OCI-LY1 (cell line): ENCODE data around the gene SCN5A.

Experiments
- H2AFZ ChIP-seq: fragments of 200-600 bp; sonication (generic), shearing (Covaris generic); 2 replicates; pipeline ENCODE4 v1.6.0; 2014; ENCODE audit warnings: antibody characterized with exemption, mild to moderate bottlenecking, low read length
- H3F3A ChIP-seq: fragments of 200-600 bp; sonication (generic), shearing (Covaris generic); 2 replicates; pipeline ENCODE4 v1.6.0; 2014; ENCODE audit warnings: mild to moderate bottlenecking, antibody characterized with exemption, low read length, moderate library complexity; ENCODE audit not compliant: insufficient read depth
- H3K27ac ChIP-seq: fragments of 200-600 bp; sonication (generic); 2 replicates; pipeline ENCODE4 v1.5.1; 2014; ENCODE audit warnings: low read length, mixed run types, mild to moderate bottlenecking, low read depth; ENCODE audit not compliant: poor library complexity, severe bottlenecking
- H3K27me3 ChIP-seq: fragments of 200-600 bp; sonication (generic); 2 replicates; pipeline ENCODE4 v1.6.0; 2014; ENCODE audit warnings: antibody characterized with exemption, mild to moderate bottlenecking, low read length, moderate library complexity; ENCODE audit not compliant: insufficient read depth
- H3K36me3 ChIP-seq: fragments of 200-600 bp; sonication (generic); 2 replicates; pipeline ENCODE4 v1.6.1; 2014; ENCODE audit warnings: mild to moderate bottlenecking, antibody characterized with exemption, low read length, moderate library complexity, mixed read lengths; ENCODE audit not compliant: insufficient read depth
- H3K4me1 ChIP-seq: fragments of 200-600 bp; sonication (generic); 2 replicates; pipeline ENCODE4 v1.5.1; 2014; ENCODE audit warnings: mild to moderate bottlenecking, low read length, moderate library complexity; ENCODE audit not compliant: insufficient read depth, severe bottlenecking
- H3K4me2 ChIP-seq: fragments of 200-600 bp; sonication (generic), shearing (Covaris generic); 2 replicates; pipeline ENCODE4 v1.6.1; 2014; ENCODE audit warnings: low read length
- H3K4me3 ChIP-seq: fragments of 200-600 bp; sonication (generic); 2 replicates; pipeline ENCODE4 v1.5.1; 2014; ENCODE audit warnings: low read length, low read depth, mild to moderate bottlenecking, mixed read lengths; ENCODE audit not compliant: poor library complexity, severe bottlenecking
- H3K79me2 ChIP-seq: fragments of 200-600 bp; shearing (Covaris generic); 2 replicates; pipeline ENCODE4 v1.6.1; 2016; ENCODE audit warnings: mixed run types, low read length, mixed read lengths; ENCODE audit not compliant: insufficient read depth
- H3K9ac ChIP-seq: fragments of 200-600 bp; sonication (generic), shearing (Covaris generic); 2 replicates; pipeline ENCODE4 v1.6.1; 2014; ENCODE audit warnings: mild to moderate bottlenecking, low read length, mixed read lengths
- H3K9me2 ChIP-seq: fragments of 200-600 bp; sonication (generic), shearing (Covaris generic); 2 replicates; pipeline ENCODE4 v1.6.1; 2014; ENCODE audit warnings: low read depth, mild to moderate bottlenecking, low read length, mixed read lengths
- H3K9me3 ChIP-seq: fragments of 200-600 bp; shearing (Covaris generic); 2 replicates; pipeline ENCODE4 v1.6.1; 2014; ENCODE audit warnings: low read length, mixed read lengths
- H4K20me1 ChIP-seq: fragments of 200-600 bp; sonication (generic), shearing (Covaris generic); 2 replicates; pipeline ENCODE4 v1.6.0; 2016; ENCODE audit warnings: mild to moderate bottlenecking, low read length; ENCODE audit not compliant: insufficient read depth
- CTCF ChIP-seq: fragments of 200-600 bp; sonication (generic), shearing (Covaris generic); IDR thresholded peaks from 2 replicates; pipeline ENCODE4 v1.5.1; 2017; ENCODE audit warnings: mild to moderate bottlenecking, antibody characterized with exemption, low read length, moderate library complexity, mixed read lengths
- EZH2 ChIP-seq: fragments of 200-600 bp; sonication (generic), shearing (Covaris generic); IDR thresholded peaks from 2 replicates; pipeline ENCODE4 v1.8.0; 2017; ENCODE audit warnings: borderline replicate concordance, mixed run types, mild to moderate bottlenecking, antibody characterized with exemption, low read length, moderate library complexity, mixed read lengths

The SCN5A gene

GRCh38 chr3:38538773-38539353, 110.6 kb downstream of the SCN5A start:
- TF ChIP-seq EZH2, result no peak
- no peak for TF ChIP-seq CTCF
- H3K4me2 ChIP-seq, result no peak overlapping the region
- H3K9me3 ChIP-seq, result no peaks in the 10 kb centered on the region
- H3K9me2 ChIP-seq, result no peaks in the 10 kb centered on the region
- H3K27ac ChIP-seq, result no peak overlapping the region
- H2AFZ ChIP-seq, result no peak overlapping the region
- no peaks in the 10 kb centered on the region for H3K4me1 ChIP-seq
- H3K4me3 ChIP-seq, result no peak overlapping the region
- H3K27me3 ChIP-seq, result no peaks in the 10 kb centered on the region
- H3F3A ChIP-seq, result no peaks in the 10 kb centered on the region
- H4K20me1 ChIP-seq, result no peaks in the 10 kb centered on the region
- H3K36me3 ChIP-seq, result no peaks in the 10 kb centered on the region
- no peaks in the 10 kb centered on the region for H3K79me2 ChIP-seq
- no peak overlapping the region for H3K9ac ChIP-seq

DNA sequence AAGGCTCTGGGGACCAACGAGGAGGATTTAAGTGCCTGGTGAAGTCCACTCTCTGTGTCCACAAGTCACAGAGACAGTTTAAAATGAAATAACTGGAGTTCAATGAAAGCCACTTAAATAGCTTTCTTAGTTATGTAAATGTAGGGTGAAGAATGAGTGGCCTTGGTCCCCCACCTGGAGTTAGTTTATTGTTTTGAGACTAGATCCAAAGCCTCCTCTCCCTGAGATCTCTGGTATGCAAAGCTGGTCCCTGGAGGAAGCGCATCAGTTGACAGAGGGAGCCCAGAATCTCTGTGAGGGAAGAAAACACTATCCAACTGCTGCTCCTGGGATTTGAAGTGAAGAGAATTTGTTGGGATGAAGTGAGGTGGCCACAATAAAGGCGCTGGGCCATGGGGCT, 112.8 kb downstream of the SCN5A start:
- TF ChIP-seq CTCF, result no peak
- TF ChIP-seq EZH2, result no peak
- Histone ChIP-seq H3K4me1 (no peaks in the 10 kb centered on the region), H3K9ac (no peak overlapping the region), H3K36me3 (no peaks in the 10 kb centered on the region), H4K20me1 (no peaks in the 10 kb centered on the region), H3K79me2 (no peaks in the 10 kb centered on the region), H3K27ac (no peak overlapping the region), H2AFZ (no peak overlapping the region), H3K9me2 (no peaks in the 10 kb centered on the region), H3K9me3 (no peaks in the 10 kb centered on the region), H3F3A (no peaks in the 10 kb centered on the region), H3K27me3 (no peaks in the 10 kb centered on the region), H3K4me3 (no peak overlapping the region), H3K4me2 (no peak overlapping the region)

- no peaks in the 10 kb centered on the region for H3F3A ChIP-seq
- H3K27ac ChIP-seq, result no peak overlapping the region
- no peaks in the 10 kb centered on the region for H3K9me3 ChIP-seq
- no peaks in the 10 kb centered on the region for H3K36me3 ChIP-seq
- no peak overlapping the region for H3K9ac ChIP-seq
- H3K4me3 ChIP-seq, result no peak overlapping the region
- H4K20me1 ChIP-seq, result no peaks in the 10 kb centered on the region
- no peak overlapping the region for H3K4me2 ChIP-seq
- no peaks in the 10 kb centered on the region for H3K27me3 ChIP-seq
- H2AFZ ChIP-seq, result no peak overlapping the region
- H3K79me2 ChIP-seq, result no peaks in the 10 kb centered on the region
- H3K4me1 ChIP-seq, result no peaks in the 10 kb centered on the region
- H3K9me2 ChIP-seq, result no peaks in the 10 kb centered on the region
- no peak for TF ChIP-seq CTCF
- no peak for TF ChIP-seq EZH2
These were observed 114.9 kb downstream of the SCN5A start for GRCh38 chr3:38534604-38535003.
